MCF 10A (cell line): ENCODE measurements around the gene KDM4C. TPM values are rescaled to one million over a fixed set of nuclear protein-coding genes. Genes with fewer than 3 reads are reported as not detected.
"Not testable (repeated sequence)": the region's sequence is repeated elsewhere in the genome, so short reads cannot be mapped to it uniquely, and the experiment has no call there.

ENCODE experiments used
- BruUV-seq: library from RNA; stranded (reverse); fragments of 400-500 nt; replicated peaks from 2 replicates; lab custom pipeline; 2021; lab: Mats Ljungman, UMichigan
- CTCF ChIA-PET: fragments of 300-600 bp; sonication (Branson Sonifier 250); formaldehyde crosslinking; extraction: SDS; loops from one replicate; lab custom pipeline; 2021; ENCODE audit warnings: antibody characterized with exemption, inconsistent platforms; lab: Yijun Ruan, JAX
- POLR2A ChIA-PET: fragments of 300-600, 350-650 bp; sonication (Branson Sonifier 250); formaldehyde crosslinking; extraction: SDS; loops from one replicate; lab custom pipeline; 2020; ENCODE audit warnings: antibody characterized with exemption, inconsistent platforms; lab: Yijun Ruan, JAX
- DNase-seq: peaks from one replicate; pipeline ENCODE4 v3.0.0-alpha.2; 2018; ENCODE audit not compliant: unreplicated experiment
- H3K27ac Mint-ChIP-seq: one replicate; pipeline ENCODE4 v1.8.0; 2022; ENCODE audit warnings: mild to moderate bottlenecking, low read depth, mixed read lengths; ENCODE audit not compliant: unreplicated experiment
- H3K27me3 Mint-ChIP-seq: one replicate; pipeline ENCODE4 v1.8.0; 2022; ENCODE audit warnings: mixed read lengths; ENCODE audit not compliant: insufficient read depth, unreplicated experiment
- H3K36me3 Mint-ChIP-seq: one replicate; pipeline ENCODE4 v1.8.0; 2022; ENCODE audit warnings: mild to moderate bottlenecking, moderate library complexity, mixed read lengths; ENCODE audit not compliant: insufficient read depth, unreplicated experiment
- H3K4me1 Mint-ChIP-seq: one replicate; pipeline ENCODE4 v1.8.0; 2022; ENCODE audit warnings: mixed read lengths; ENCODE audit not compliant: insufficient read depth, unreplicated experiment
- H3K4me3 Mint-ChIP-seq: one replicate; pipeline ENCODE4 v1.8.0; 2022; ENCODE audit warnings: mild to moderate bottlenecking, moderate library complexity, mixed read lengths; ENCODE audit not compliant: unreplicated experiment
- H3K9me3 Mint-ChIP-seq: one replicate; pipeline ENCODE4 v1.8.0; 2022; ENCODE audit warnings: mixed read lengths; ENCODE audit not compliant: unreplicated experiment
- CTCF ChIP-seq: fragments of 200-600 bp; IDR thresholded peaks from one replicate; pipeline ENCODE4 v1.8.0; 2022; ENCODE audit warnings: antibody characterized with exemption, mild to moderate bottlenecking; ENCODE audit not compliant: unreplicated experiment
- intact Hi-C: fragments of 100-400 bp; cut with micrococcal nuclease; formaldehyde crosslinking; loops from 2 replicates; pipeline ENCODE4 v1.14.1; 2022
- total RNA-seq: library from RNA; stranded (reverse); gene quantifications from 2 replicates; pipeline ENCODE4 v1.2.3, GENCODE V29; 2022

KDM4C gene
- total RNA-seq, 1 experiment from 2014 or later = 29.5 TPM

GRCh38 chr9:6785682-6786081 lies 27.9 kb downstream of the KDM4C start:
- Mint-ChIP-seq H3K27me3 (no peaks in the 10 kb centered on the region), H3K36me3 (no peaks in the 10 kb centered on the region), H3K4me1 (peaks cover 24% of the 10 kb centered on the region), H3K4me3 (no peak overlapping the region), H3K9me3 (no peaks in the 10 kb centered on the region), H3K27ac (no peak overlapping the region)
- ChIA-PET POLR2A (interaction anchor here (3.6 kb wide), 1 partner anchor 28 kb away, joined by 19 read pairs; the partner anchor contains the start of gene KDM4C), CTCF (no interaction called here)
- no peak for TF ChIP-seq CTCF
- no peak for DNase-seq
- BruUV-seq = no TSS peak
- intact Hi-C loops = no loop called here

- intact Hi-C loops = no loop called here
- Mint-ChIP-seq H3K36me3 (peaks cover 3% of the 10 kb centered on the region), H3K4me1 (peaks cover 24% of the 10 kb centered on the region), H3K27ac (peak overlapping the region; percentile 63), H3K4me3 (peak overlapping the region; percentile 40), H3K9me3 (no peaks in the 10 kb centered on the region), H3K27me3 (no peaks in the 10 kb centered on the region)
- DNase-seq = no peak
- ChIA-PET POLR2A (interaction anchor here (3.6 kb wide), 1 partner anchor 30 kb away, joined by 19 read pairs; the partner anchor contains the start of gene KDM4C), CTCF (interaction anchor here (0.6 kb wide), 1 partner anchor 27 kb away, joined by 3 read pairs; no protein-coding TSS in a partner anchor)
- no TSS peak for BruUV-seq
- no peak for TF ChIP-seq CTCF
Observed at GRCh38 chr9:6787793-6788161, 30.0 kb downstream of the KDM4C start.

- ChIA-PET CTCF (interaction anchor here (0.6 to 0.7 kb wide), 3 partner anchors 8 to 763 kb away, joined by 3 read pairs; no protein-coding TSS in a partner anchor), POLR2A (no interaction called here)
- no peak for TF ChIP-seq CTCF
- Mint-ChIP-seq H3K4me3 (peak overlapping the region; percentile 40), H3K4me1 (peaks cover 24% of the 10 kb centered on the region), H3K27me3 (no peaks in the 10 kb centered on the region), H3K27ac (peak overlapping the region; percentile 63), H3K36me3 (peaks cover 7% of the 10 kb centered on the region), H3K9me3 (no peaks in the 10 kb centered on the region)
- intact Hi-C loops = no loop called here
- peak; percentile 46 for DNase-seq
- BruUV-seq = no TSS peak
Observed at GRCh38 chr9:6788162-6789016, 30.6 kb downstream of the KDM4C start.

- H3K9me3 Mint-ChIP-seq, H3K4me3 Mint-ChIP-seq, intact Hi-C loops, POLR2A ChIA-PET, H3K27me3 Mint-ChIP-seq, DNase-seq, BruUV-seq: not testable (repeated sequence)
- CTCF ChIA-PET = interaction anchor here (0.7 kb wide), 1 partner anchor 764 kb away, joined by 3 read pairs; no protein-coding TSS in a partner anchor
- H3K27ac Mint-ChIP-seq = peak overlapping the region; percentile 63
- H3K4me1 Mint-ChIP-seq = peaks cover 24% of the 10 kb centered on the region
- peaks cover 12% of the 10 kb centered on the region for H3K36me3 Mint-ChIP-seq
Observed at GRCh38 chr9:6789017-6789338, 31.2 kb downstream of the KDM4C start.
